ENCODE results near the gene FEM1C. TPM values are rescaled to one million over a fixed set of nuclear protein-coding genes. Genes with fewer than 3 reads are reported as not detected.

FEM1C gene
- polyA plus RNA-seq, 10 donors = 21.4 to 34.2 (median 25.9) TPM

GRCh38 chr5:115524199-115524847, 20.3 kb downstream of the FEM1C start:
- DNase-seq = no peak

GRCh38 chr5:115522832-115523403, 21.7 kb downstream of the FEM1C start:
- no peak for DNase-seq

- no peak for DNase-seq
These were observed 24.4 kb downstream of the FEM1C start for GRCh38 chr5:115520191-115520590.

GRCh38 chr5:115516372-115516771, 28.2 kb downstream of the FEM1C start:
- no peak for DNase-seq

GRCh38 chr5:115514220-115514619, 30.4 kb downstream of the FEM1C start:
- DNase-seq = no peak

- no peak for DNase-seq
These were observed 32.9 kb downstream of the FEM1C start for GRCh38 chr5:115511632-115512031.

- DNase-seq = no peak
These were observed 34.4 kb downstream of the FEM1C start for GRCh38 chr5:115510145-115510645.

- no peak for DNase-seq
These were observed 35.0 kb downstream of the FEM1C start for GRCh38 chr5:115509547-115509946.

- DNase-seq = peak; percentile 57 to 89 (median 75)
These were observed 36.9 kb downstream of the FEM1C start for GRCh38 chr5:115507681-115508080.

- no peak for DNase-seq
These were observed 41.2 kb downstream of the FEM1C start for GRCh38 chr5:115503420-115503819.

GRCh38 chr5:115501464-115502210, 42.9 kb downstream of the FEM1C start:
- peak in 2 of 3 donors; percentile 44 to 58 for DNase-seq

- DNase-seq = no peak
These were observed 44.4 kb downstream of the FEM1C start for GRCh38 chr5:115500225-115500624.

- peak; percentile 25 to 75 (median 44) for DNase-seq
These were observed 47.5 kb downstream of the FEM1C start for GRCh38 chr5:115496936-115497576.

GRCh38 chr5:115494570-115495289, 49.8 kb downstream of the FEM1C start:
- DNase-seq = no peak

GRCh38 chr5:115490596-115490995, 54.0 kb downstream of the FEM1C start:
- DNase-seq = no peak

GRCh38 chr5:115489733-115490132, 54.8 kb downstream of the FEM1C start:
- no peak for DNase-seq

GRCh38 chr5:115487756-115488155, 56.8 kb downstream of the FEM1C start:
- DNase-seq = no peak

- no peak for DNase-seq
These were observed 57.4 kb downstream of the FEM1C start for GRCh38 chr5:115487168-115487567.

GRCh38 chr5:115486728-115487127, 57.8 kb downstream of the FEM1C start:
- no peak for DNase-seq

- DNase-seq = no peak
These were observed 60.2 kb downstream of the FEM1C start for GRCh38 chr5:115484368-115484767.

GRCh38 chr5:115480900-115481299, 63.7 kb downstream of the FEM1C start:
- no peak for DNase-seq

- no peak for DNase-seq
These were observed 64.3 kb downstream of the FEM1C start for GRCh38 chr5:115480271-115480670.
